ENCODE data around the gene SP2. TPM values are rescaled to one million over a fixed set of nuclear protein-coding genes. Genes with fewer than 3 reads are reported as not detected.
A peak's percentile ranks its signal among the peaks of the same experiment; 100 is the strongest.

The SP2 gene
- total RNA-seq, 4 donors from 2014 or later = 8.6 to 29.7 (median 16.6) TPM

GRCh38 chr17:47896672-47897490 is 845 bp downstream of the SP2 start:
- Histone ChIP-seq H3K4me1 (peaks cover 3 to 12% (median 4%) of the 10 kb centered on the region in 4 donors), H3K27ac (peak overlapping the region; percentile 96 to 100 (median 98)), H3K9me3 (no peaks in the 10 kb centered on the region), H3K4me3 (peak overlapping the region; percentile 74 to 94 (median 82)), H3K27me3 (no peaks in the 10 kb centered on the region), H3K36me3 (no peaks in the 10 kb centered on the region)
- TF ChIP-seq CTCF (IDR thresholded peaks at IDR 0.05) = no peak
- TF ChIP-seq POLR2A (IDR thresholded peaks at IDR 0.05) = peak in 1 of 2 donors; percentile 23
- no peak for DNase-seq

GRCh38 chr17:47897561-47897960 is 1.5 kb downstream of the SP2 start:
- no peak for DNase-seq
- Histone ChIP-seq H3K4me1 (peaks cover 3 to 12% (median 4%) of the 10 kb centered on the region in 4 donors), H3K27ac (no peak overlapping the region), H3K4me3 (peak overlapping the region in 2 of 4 donors; percentile 74 to 94), H3K9me3 (no peaks in the 10 kb centered on the region), H3K36me3 (no peaks in the 10 kb centered on the region), H3K27me3 (no peaks in the 10 kb centered on the region)
- no peak for TF ChIP-seq CTCF (IDR thresholded peaks at IDR 0.05)
- TF ChIP-seq POLR2A (IDR thresholded peaks at IDR 0.05) = no peak

GRCh38 chr17:47898241-47898640 is 2.2 kb downstream of the SP2 start:
- TF ChIP-seq CTCF (IDR thresholded peaks at IDR 0.05) = no peak
- no peak for TF ChIP-seq POLR2A (IDR thresholded peaks at IDR 0.05)
- H3K27me3 ChIP-seq = no peaks in the 10 kb centered on the region
- no peak for DNase-seq
- no peak overlapping the region for H3K27ac ChIP-seq
- H3K9me3 ChIP-seq = no peaks in the 10 kb centered on the region
- H3K36me3 ChIP-seq = no peaks in the 10 kb centered on the region
- H3K4me1 ChIP-seq = peaks cover 3 to 12% (median 4%) of the 10 kb centered on the region in 4 donors
- no peak overlapping the region for H3K4me3 ChIP-seq

GRCh38 chr17:47899643-47900042 is 3.6 kb downstream of the SP2 start:
- Histone ChIP-seq H3K36me3 (no peaks in the 10 kb centered on the region), H3K9me3 (no peaks in the 10 kb centered on the region), H3K4me1 (peaks cover under 1 to 11% (median 4%) of the 10 kb centered on the region in 4 donors), H3K4me3 (no peak overlapping the region), H3K27me3 (no peaks in the 10 kb centered on the region), H3K27ac (no peak overlapping the region)
- DNase-seq = no peak
- no peak for TF ChIP-seq POLR2A (IDR thresholded peaks at IDR 0.05)
- no peak for TF ChIP-seq CTCF (IDR thresholded peaks at IDR 0.05)

GRCh38 chr17:47901423-47901822 is 5.4 kb downstream of the SP2 start:
- Histone ChIP-seq H3K36me3 (no peaks in the 10 kb centered on the region), H3K9me3 (no peaks in the 10 kb centered on the region), H3K4me1 (peaks cover 0 to 14% (median 4%) of the 10 kb centered on the region in 4 donors), H3K27me3 (no peaks in the 10 kb centered on the region), H3K4me3 (no peak overlapping the region), H3K27ac (no peak overlapping the region)
- TF ChIP-seq CTCF (IDR thresholded peaks at IDR 0.05) = no peak
- TF ChIP-seq POLR2A (IDR thresholded peaks at IDR 0.05) = no peak
- DNase-seq = no peak
